ENCODE data around the gene RASAL1.
"Not testable (repeated sequence)": the region's sequence is repeated elsewhere in the genome, so short reads cannot be mapped to it uniquely, and the experiment has no call there.

RASAL1 gene

GRCh38 chr12:113138826-113139225 is 3.3 kb upstream of the RASAL1 start:
- DNase-seq: no peak

- no peak for DNase-seq
Measured at GRCh38 chr12:113137861-113138783, 2.6 kb upstream of the RASAL1 start.

- DNase-seq: no peak
Measured at GRCh38 chr12:113136990-113137511, 1.5 kb upstream of the RASAL1 start.

GRCh38 chr12:113136128-113136989 is 798 bp upstream of the RASAL1 start:
- DNase-seq: peak in 1 of 2 experiments; percentile 48

- no peak for DNase-seq
Measured at GRCh38 chr12:113134521-113134951, 1.0 kb downstream of the RASAL1 start.

GRCh38 chr12:113134071-113134470 is 1.5 kb downstream of the RASAL1 start:
- DNase-seq: no peak

GRCh38 chr12:113133666-113134065 is 1.9 kb downstream of the RASAL1 start:
- DNase-seq: no peak

GRCh38 chr12:113133036-113133435 is 2.5 kb downstream of the RASAL1 start:
- no peak for DNase-seq

- DNase-seq: no peak
Measured at GRCh38 chr12:113131556-113131955, 4.0 kb downstream of the RASAL1 start.

GRCh38 chr12:113130457-113131135 is 5.0 kb downstream of the RASAL1 start:
- peak in 1 of 2 experiments; percentile 42 for DNase-seq

GRCh38 chr12:113129664-113130456 is 5.7 kb downstream of the RASAL1 start:
- DNase-seq: no peak

GRCh38 chr12:113128802-113129663 is 6.5 kb downstream of the RASAL1 start:
- DNase-seq: no peak

GRCh38 chr12:113127791-113128199 is 7.8 kb downstream of the RASAL1 start:
- no peak for DNase-seq

GRCh38 chr12:113120670-113121370 is 14.7 kb downstream of the RASAL1 start:
- peak; percentile 75 to 76 for DNase-seq

GRCh38 chr12:113119980-113120669 is 15.4 kb downstream of the RASAL1 start:
- DNase-seq: no peak

- DNase-seq: no peak
Measured at GRCh38 chr12:113118142-113118541, 17.4 kb downstream of the RASAL1 start.

GRCh38 chr12:113117684-113118083 is 17.9 kb downstream of the RASAL1 start:
- not testable (repeated sequence) for DNase-seq

GRCh38 chr12:113116875-113117274 is 18.7 kb downstream of the RASAL1 start:
- DNase-seq: peak in 1 of 2 experiments; percentile 34

- no peak for DNase-seq
Measured at GRCh38 chr12:113115455-113116126, 20.0 kb downstream of the RASAL1 start.

All from NCI-H526 (cell line).